ENCODE measurements around the gene KLK13. TPM values are rescaled to one million over a fixed set of nuclear protein-coding genes. Genes with fewer than 3 reads are reported as not detected.

The KLK13 gene
- total RNA-seq, 2 donors from 2014 or later: 0.42 to 3.4 TPM

DNA sequence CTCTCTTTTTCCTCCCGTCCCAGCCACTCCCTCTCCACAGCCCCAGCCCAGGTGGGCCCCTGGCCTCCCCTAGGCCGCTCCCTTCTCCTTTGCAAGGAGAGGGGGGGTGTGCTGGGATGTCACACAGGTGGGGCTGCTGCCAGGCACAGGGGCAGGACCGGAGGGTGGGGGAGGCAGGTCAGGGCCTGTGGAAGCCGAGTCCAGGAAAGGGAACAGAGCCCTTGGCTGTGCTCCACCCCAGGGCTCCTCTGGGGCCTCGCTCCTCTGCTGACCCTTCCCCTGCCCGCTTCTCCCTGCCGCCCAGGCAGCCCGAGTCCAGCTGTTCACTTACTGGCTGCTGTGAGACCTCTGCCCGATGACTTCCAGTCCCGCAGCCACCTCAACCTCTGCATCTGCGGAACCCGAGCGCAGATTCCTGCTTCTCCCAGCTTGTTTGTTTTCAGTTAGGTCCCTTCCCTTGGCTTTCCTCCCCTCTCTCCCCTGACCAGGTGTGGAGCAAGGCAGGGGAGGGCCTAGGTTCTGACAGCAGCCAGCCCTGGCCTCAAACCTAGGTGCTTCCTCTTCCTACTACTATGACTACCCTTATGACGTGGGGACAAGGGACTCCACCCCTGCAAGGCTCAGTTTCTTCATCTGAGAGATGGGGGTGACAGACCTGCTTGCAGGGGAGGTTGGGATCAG lies 37.6 kb downstream of the KLK13 start:
- peaks cover 36% of the 10 kb centered on the region for H3K4me1 Mint-ChIP-seq
- H3K4me3 Mint-ChIP-seq: no peak overlapping the region
- H3K4me3 ChIP-seq (ENCODE audit: low read length): no peak overlapping the region
- H3K9me3 ChIP-seq (ENCODE audit: control insufficient read depth, low read length): no peaks in the 10 kb centered on the region
- H3K27ac ChIP-seq (ENCODE audit: low read depth, low read length): no peak overlapping the region
- WGBS, 2 experiments (ENCODE audit: insufficient coverage in 1 of 2, insufficient read length in 1 of 2): 85 to 87% methylated on average over 9 to 13 of the region's 14 CpGs
- H3K27me3 ChIP-seq (ENCODE audit: control insufficient read depth, insufficient read depth, low read length, poor library complexity, severe bottlenecking): peaks cover 18% of the 10 kb centered on the region
- no peak for TF ChIP-seq CTCF (conservative IDR thresholded peaks at IDR 0.05)
- no peak overlapping the region for H3K9ac ChIP-seq (ENCODE audit: extremely low read depth, low read length, poor library complexity, severe bottlenecking)
- H3K9me3 Mint-ChIP-seq: no peaks in the 10 kb centered on the region
- H3K4me1 ChIP-seq (ENCODE audit: control insufficient read depth, insufficient read depth, low read length): peaks cover 11% of the 10 kb centered on the region
- no peak overlapping the region for H3K27ac Mint-ChIP-seq
- no peaks in the 10 kb centered on the region for H3K36me3 Mint-ChIP-seq (ENCODE audit: low read depth)
- DNase-seq: no peak
- H3K36me3 ChIP-seq (ENCODE audit: control insufficient read depth, insufficient read depth, low read length): no peaks in the 10 kb centered on the region
- peaks cover 28% of the 10 kb centered on the region for H3K27me3 Mint-ChIP-seq (ENCODE audit: insufficient read depth)

DNA sequence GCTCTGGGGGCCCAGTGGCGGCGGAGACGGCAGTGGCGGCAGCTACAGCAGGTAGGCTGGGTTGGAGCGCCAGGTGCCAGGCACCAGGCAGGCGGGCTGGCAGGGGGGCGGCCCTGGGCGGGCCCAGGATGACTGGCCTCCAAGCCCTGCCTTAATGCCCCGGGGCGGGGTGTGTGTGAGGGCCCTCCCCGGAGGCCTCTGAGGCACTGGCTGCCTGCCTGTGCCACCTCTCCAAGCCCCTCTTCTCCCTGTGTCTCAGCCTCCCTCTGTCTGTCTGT lies 38.4 kb downstream of the KLK13 start, which contains the start of gene KLK11:
Gene KLK11 (minus strand): TSS at position 63 of the 278 bp plus-strand sequence. CDS start 985 bp downstream, outside the sequence.
- peak within 1 kb of the TSS; percentile 39 for H3K27ac Mint-ChIP-seq
- peaks cover 11% of the 10 kb centered on the region for H3K4me1 ChIP-seq (ENCODE audit: control insufficient read depth, insufficient read depth, low read length)
- no peak within 1 kb of the TSS for H3K27ac ChIP-seq (ENCODE audit: low read depth, low read length)
- H3K4me3 Mint-ChIP-seq: no peak within 1 kb of the TSS
- peaks cover 19% of the 10 kb centered on the region for H3K27me3 ChIP-seq (ENCODE audit: control insufficient read depth, insufficient read depth, low read length, poor library complexity, severe bottlenecking)
- peaks cover 37% of the 10 kb centered on the region for H3K4me1 Mint-ChIP-seq
- H3K36me3 Mint-ChIP-seq (ENCODE audit: low read depth): no peaks in the 10 kb centered on the region
- H3K9me3 ChIP-seq (ENCODE audit: control insufficient read depth, low read length): no peaks in the 10 kb centered on the region
- no peak for TF ChIP-seq CTCF (conservative IDR thresholded peaks at IDR 0.05)
- H3K9me3 Mint-ChIP-seq: no peaks in the 10 kb centered on the region
- no peak within 1 kb of the TSS for H3K4me3 ChIP-seq (ENCODE audit: low read length)
- H3K9ac ChIP-seq (ENCODE audit: extremely low read depth, low read length, poor library complexity, severe bottlenecking): peak within 1 kb of the TSS; percentile 6
- no peak for DNase-seq
- 91 to 97% methylated on average over 9 to 11 of the region's 11 CpGs for WGBS, 2 experiments (ENCODE audit: insufficient coverage in 1 of 2, insufficient read length in 1 of 2)
- H3K27me3 Mint-ChIP-seq (ENCODE audit: insufficient read depth): peaks cover 28% of the 10 kb centered on the region
- no peaks in the 10 kb centered on the region for H3K36me3 ChIP-seq (ENCODE audit: control insufficient read depth, insufficient read depth, low read length)

DNA sequence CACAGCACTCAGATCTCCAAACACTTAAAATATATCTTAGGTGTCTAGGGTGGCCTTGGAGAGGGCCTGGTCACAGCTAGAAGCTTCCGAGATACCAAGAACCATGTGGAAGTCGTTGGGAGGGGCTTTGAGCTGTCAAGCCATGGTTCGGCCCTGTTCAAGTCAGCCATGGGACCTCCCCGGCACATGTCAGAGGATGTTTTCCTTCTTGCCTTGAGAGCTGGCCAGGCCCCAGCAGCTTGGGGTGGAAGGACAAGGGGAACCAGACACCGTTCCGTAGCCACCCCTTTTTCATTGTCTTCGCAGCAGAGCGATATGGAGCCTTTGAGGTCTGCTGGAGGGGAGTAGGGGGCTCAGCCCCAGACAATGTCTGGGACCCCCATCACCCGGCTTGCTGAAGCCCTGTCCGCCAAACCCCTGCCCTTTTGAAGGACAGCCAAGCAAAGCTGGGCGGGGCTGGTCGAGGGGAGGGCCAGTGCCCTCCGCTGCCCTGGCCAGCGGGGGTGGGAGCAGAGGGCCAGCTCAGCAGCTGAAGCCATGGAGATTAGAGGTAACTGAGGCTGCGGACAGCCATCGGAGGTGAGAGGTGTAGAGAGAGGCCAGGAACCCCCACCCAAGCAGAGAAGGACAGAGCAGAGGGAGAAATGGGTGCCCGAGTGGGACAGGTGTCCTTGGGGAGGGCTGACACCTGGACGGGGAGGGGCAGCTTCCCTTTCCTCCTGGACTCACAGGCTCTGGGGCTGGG lies 38.9 kb downstream of the KLK13 start:
- H3K9ac ChIP-seq (ENCODE audit: extremely low read depth, low read length, poor library complexity, severe bottlenecking): peak overlapping the region; percentile 6

More for the DNA sequence above, 38.9 kb downstream of the KLK13 start:
- no peak for DNase-seq
- 88 to 89% methylated on average over 10 to 18 of the region's 18 CpGs for WGBS, 2 experiments (ENCODE audit: insufficient coverage in 1 of 2, insufficient read length in 1 of 2)
- H3K4me1 Mint-ChIP-seq: peaks cover 41% of the 10 kb centered on the region
- no peaks in the 10 kb centered on the region for H3K9me3 ChIP-seq (ENCODE audit: control insufficient read depth, low read length)
- H3K4me3 ChIP-seq (ENCODE audit: low read length): no peak overlapping the region
- no peaks in the 10 kb centered on the region for H3K36me3 Mint-ChIP-seq (ENCODE audit: low read depth)
- no peak for TF ChIP-seq CTCF (conservative IDR thresholded peaks at IDR 0.05)
- peaks cover 24% of the 10 kb centered on the region for H3K27me3 Mint-ChIP-seq (ENCODE audit: insufficient read depth)
- H3K27ac Mint-ChIP-seq: peak overlapping the region; percentile 39
- H3K27me3 ChIP-seq (ENCODE audit: control insufficient read depth, insufficient read depth, low read length, poor library complexity, severe bottlenecking): peaks cover 19% of the 10 kb centered on the region
- H3K4me3 Mint-ChIP-seq: no peak overlapping the region
- H3K4me1 ChIP-seq (ENCODE audit: control insufficient read depth, insufficient read depth, low read length): peaks cover 11% of the 10 kb centered on the region
- H3K9me3 Mint-ChIP-seq: no peaks in the 10 kb centered on the region
- no peaks in the 10 kb centered on the region for H3K36me3 ChIP-seq (ENCODE audit: control insufficient read depth, insufficient read depth, low read length)
- no peak overlapping the region for H3K27ac ChIP-seq (ENCODE audit: low read depth, low read length)
